KBM-7 (cell line): ENCODE data around the gene SLC25A39.

Experiments
- DNase-seq: peaks from one replicate; pipeline ENCODE4 v3.0.0-alpha.2; 2015
- in situ Hi-C: fragments of 300-500 bp; cut with MboI; formaldehyde crosslinking; loops from 2 replicates; pipeline ENCODE4 v1.14.3; 2020; ENCODE audit warnings: low sequenced_read_pairs, low pct_unique_long_range_greater_than_20kb, mixed read lengths

The SLC25A39 gene

DNA sequence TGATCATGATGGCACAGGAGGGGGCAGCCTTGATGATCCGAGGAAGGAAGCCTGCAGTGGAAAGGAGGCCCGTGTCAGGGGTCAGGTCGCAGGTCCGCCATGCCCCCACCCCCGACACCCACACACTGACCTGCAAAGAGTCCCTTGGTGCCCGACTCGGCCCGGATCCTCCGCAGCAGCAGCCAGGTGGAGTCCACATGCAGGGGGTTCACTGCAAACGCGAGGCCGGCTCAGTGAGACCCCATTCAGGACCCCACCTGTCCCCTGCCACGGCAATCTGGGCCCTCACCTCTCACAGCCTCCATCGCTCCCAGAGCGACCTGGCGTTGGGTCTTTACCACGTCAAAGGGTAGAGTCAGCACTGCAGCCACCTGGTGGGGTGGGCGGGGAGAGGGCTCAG lies 4.6 kb downstream of the SLC25A39 start:
- no peak for DNase-seq
- in situ Hi-C loops = loop anchor here (10.0 kb wide), 1 partner anchor 105 kb away; the partner anchor contains the start of gene UBTF

DNA sequence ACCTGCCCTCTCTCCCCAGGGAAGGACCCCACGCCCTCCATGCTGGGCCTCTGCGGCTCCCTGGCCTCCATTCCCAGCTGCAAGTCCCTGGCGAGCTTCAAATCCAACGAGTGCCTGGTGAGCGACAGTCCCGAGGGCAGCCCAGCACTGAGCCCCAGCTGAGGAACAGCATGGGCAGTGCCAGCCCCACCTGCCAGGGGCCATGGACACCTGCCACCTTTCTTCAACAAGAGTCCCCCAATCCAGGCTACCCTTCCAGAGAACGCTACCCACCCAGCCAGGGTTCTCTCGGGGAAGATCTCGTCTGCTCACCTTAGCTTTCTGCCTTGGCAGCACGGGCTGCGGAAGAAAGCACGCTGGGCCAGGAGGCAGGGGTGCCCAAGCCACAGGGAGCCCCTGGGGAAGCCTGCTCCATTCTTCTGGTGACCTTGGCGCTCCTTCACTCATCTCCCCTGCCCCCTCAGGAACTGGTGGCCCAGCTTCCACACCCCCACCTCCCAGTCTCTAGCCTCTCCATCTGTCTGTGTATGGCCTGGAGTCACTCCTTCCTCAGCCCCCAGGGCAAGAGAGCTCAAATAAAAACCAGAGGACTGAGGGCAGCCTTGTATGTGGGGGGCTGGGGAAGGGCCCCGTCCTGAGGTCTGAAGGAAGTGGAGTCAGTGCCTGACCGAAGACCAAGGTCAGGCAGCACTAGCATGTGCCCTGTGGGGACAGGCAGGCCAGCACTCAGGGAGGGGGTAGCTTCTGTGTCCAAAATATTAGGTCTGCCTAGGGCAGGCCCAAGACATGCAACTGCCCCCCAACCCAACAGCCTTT lies 6.3 kb downstream of the SLC25A39 start:
- no peak for DNase-seq
- in situ Hi-C loops = no loop called here

DNA sequence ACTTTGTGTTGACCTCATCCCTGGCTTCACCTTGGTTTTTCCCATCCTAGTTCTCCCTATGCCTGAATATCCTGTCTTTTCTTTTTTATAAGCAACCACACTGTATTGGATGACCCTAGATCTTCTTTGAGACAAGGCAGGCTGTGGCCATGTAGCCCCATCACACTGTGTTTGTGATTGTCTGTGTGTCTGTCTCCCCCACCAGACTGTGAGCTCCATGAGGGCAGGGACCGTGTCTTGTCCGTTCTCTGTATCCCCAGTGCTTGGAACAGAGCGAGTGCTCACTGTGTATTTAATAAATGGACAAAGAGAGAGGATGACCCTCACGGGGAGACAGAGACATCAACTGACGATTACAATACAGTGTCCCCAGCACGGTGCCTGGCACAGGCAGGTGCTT lies 7.1 kb downstream of the SLC25A39 start:
- in situ Hi-C loops = no loop called here

DNA sequence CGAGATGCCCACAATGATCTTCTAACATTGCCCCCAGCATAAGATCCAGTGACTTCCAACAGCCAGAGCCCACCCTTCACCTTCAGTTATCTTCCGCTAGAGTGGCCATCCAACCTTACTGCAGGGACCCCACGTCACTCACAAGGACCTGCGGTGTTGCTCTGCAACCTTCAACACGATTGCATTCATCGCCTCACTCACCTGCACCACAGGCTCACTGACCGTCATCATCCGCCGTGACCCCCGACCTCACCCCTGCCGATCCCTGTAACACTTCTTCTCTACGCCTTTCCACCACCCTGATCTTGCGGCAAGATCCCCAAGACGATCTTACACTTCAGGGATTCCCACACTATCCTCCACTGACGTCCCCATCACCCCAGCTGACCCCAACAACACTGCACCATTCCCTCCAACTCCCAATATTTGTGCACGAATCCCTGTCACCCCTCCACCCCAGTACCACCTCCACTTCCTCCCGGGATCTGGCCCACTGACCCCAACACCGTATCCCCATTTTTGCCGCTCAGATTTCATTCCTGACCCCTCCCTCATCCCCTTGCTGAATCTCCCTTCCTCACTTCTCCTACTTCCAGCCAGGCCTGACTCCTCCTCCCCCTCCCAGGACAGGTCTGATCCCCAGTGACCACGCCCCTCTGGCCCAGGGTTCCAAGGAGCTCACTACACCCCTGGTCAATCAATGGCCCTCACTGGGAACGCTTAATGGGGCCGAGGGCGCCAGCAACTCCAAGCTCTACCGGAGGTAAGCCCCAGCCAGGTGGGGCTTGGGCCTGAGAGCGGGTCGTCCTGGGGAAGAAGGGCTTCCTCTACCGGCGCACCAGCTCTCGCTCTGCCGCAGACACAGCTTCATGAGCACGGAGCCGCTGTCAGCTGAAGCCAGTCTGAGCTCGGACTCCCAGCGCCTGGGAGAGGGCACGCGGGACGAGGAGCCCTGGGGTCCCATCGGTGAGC lies 8.6 kb downstream of the SLC25A39 start:
- DNase-seq = no peak
- in situ Hi-C loops = no loop called here

More for the DNA sequence above, 7.1 kb downstream of the SLC25A39 start:
- no peak for DNase-seq

DNA sequence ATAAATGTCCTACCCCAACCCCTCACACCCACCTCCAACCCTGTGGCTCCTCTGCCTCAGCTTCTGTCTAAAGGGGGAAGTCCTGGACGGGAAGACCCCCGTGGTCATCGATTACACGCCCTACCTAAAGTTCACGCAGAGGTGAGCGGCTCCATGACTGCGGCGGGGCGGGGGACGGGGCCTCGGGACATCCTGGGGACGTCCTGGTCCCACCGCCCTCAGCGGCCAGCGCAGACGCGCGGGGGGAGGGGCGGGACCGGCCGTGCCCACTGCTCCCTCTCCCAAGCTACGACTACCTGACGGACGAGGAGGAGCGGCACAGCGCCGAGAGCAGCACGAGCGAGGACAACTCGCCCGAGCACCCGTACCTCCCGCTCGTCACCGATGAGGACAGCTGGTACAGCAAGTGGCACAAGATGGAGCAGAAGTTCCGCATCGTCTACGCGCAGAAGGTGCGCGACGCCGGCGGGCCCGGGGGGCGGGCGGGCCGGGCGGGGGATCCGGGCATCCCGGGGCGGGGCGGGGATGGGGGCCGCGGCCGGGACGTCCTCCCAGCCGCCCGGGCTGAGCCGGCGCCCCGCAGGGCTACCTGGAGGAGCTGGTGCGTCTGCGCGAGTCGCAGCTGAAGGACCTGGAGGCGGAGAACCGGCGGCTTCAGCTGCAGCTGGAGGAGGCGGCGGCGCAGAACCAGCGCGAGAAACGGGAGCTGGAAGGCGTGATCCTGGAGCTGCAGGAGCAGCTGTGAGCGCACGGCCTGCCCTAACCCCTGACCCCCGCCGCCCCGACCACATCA lies 9.6 kb downstream of the SLC25A39 start:
- in situ Hi-C loops = no loop called here
- DNase-seq = no peak

DNA sequence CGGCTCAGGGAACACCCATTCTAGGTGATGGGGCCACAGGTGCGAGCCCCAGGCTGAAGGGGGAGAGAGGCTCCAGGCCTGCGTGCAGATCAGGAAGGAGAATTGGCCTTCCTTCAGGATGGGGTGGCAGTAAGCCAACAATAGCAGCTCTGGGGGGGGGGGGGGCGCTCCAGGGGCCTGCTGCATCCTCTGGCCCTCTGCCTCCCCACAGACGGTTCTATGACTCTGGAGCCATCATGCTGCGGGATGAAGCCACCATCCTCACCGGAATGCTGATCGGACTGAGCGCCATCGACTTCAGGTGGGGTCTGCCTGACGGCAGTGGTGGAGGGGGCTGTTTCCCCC lies 10.1 kb downstream of the SLC25A39 start:
- no peak for DNase-seq
- in situ Hi-C loops = no loop called here

DNA sequence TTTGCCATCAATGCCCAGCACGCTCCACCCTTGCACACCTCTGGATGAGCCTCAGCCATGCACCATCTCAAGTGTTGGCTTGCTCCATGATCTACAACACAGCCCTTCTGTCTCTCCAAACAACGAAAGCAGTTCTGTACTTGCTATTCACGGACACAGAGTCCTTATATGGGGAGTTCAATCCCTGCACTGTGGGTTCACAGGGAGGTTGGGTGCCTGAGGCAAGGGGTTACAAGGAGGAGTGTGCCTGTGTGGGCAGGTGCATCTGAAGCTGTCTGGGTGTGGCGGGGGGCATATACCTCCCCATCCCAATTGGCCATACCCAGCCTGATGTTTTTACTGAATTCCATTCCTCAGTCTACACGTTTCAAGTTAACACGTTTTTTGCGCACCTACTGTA lies 10.6 kb downstream of the SLC25A39 start:
- in situ Hi-C loops = no loop called here
- no peak for DNase-seq

DNA sequence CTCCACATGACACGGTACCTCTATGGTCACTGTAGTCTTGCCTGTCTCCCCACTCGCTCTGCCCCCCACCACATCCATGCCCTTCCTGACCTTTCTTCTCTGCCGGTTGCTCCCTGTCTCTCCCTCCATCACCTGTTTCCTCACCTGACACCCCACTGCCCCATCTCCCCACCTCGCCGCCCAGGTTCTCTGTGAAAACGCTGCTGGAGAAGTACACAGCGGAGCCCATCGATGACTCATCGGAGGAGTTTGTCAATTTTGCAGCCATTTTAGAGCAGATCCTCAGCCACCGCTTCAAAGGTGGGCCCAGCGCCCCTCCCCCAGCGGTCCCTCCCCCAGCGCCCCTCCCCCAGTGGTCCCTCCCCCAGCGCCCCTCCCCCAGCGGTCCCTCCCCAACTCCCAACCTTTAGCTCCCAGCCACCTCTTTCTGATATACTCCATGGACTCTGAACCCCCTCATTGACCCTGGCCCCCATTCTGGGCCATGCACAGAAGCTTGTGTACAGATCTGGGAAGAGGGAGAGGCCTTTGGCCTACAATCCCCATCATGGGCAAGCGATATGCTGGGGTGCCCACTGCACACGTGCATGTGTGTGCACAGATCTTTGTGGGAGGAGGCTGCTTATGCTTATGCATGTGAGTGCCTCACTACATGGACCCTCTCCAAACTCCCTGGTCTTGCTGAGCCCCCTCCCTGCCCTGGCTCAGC lies 12.1 kb downstream of the SLC25A39 start:
- in situ Hi-C loops = no loop called here
- DNase-seq = no peak

DNA sequence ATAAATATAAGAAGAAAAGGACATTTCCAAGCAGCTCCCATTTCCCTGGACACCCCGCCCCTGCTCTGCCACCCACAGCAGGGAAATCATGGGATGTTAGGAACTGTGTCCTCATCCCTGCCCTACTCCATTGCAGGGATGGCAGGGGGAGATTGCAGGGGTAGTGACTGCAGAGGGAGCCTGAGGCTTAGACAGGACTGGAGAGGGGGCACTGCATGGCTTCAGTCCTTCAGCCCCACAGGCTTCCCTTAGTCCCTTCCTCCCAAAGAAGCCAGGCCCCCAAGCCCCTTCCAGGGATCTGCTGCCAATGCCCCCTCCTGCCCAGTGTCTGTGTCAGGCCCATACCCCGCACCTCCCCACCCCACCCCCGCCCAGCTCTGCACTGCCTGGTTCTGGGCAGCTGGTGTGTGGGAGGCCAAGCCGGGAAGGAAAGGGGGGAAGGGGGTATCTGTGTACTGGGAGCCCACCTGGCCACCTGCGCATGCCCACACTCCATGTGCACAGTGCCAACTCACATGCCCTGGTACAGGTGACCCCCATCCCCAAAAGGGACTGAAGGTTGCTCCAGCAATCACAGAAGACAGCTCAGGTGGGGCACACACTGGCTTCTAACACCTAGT lies 13.0 kb downstream of the SLC25A39 start:
- no peak for DNase-seq

DNA sequence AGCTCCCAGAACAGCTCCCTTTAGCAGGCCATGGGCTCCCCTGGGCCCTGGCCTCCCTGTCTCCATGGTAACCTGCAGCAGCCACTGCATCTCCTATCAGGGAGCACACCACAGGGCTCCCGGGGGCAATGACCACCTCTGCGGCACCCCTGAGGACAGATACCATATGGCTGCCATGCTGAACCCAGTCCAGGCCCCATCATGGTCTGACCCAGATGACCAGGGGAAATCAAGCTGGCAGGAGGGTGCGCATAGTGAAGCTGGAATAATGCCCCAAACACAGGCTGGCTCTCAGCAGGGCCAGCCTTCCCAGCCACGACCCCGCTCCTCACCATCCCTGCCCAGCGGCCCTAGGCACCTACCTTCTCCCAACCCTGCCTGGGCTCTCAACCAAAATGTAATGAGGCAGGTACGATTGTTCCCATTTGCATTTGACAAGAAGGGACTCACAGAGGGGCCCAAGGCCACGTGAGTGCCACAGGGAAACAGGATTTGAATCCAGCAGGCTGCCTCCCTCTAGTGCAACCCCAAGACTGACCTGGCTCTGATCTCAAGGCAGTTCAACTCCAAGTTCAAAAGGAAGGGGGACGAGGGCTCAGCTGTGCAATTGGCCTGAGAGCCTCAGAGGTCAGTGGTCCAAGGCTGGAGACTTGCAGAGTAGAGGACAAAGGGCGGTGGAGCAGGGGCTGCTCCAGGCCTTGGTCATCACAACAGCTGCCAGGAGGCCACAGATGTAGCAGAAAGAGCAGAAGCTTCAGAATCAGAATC lies 13.8 kb downstream of the SLC25A39 start:
- DNase-seq = no peak
- in situ Hi-C loops = no loop called here

More for the DNA sequence above, 13.0 kb downstream of the SLC25A39 start:
- in situ Hi-C loops = no loop called here

DNA sequence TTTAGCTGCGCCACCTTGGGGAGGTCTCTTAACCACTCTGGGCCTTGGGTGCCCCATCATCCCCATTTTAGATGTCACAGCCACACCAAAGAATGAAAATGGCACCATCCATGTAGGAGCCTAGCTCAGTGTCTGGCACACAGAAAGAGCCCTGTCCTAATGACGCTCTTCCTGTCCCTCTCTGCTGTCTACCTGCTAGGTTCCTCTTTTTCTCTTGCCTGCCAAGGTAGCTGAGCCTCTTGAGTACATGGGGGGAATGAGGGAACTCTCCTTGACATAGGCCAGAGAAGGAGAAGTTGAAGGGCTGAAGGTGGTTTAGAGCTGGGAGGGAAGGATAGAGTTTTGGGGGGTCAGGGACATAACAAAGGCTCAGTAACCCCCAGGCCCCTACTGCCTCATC lies 14.4 kb downstream of the SLC25A39 start:
- DNase-seq = peak; percentile 65
- in situ Hi-C loops = no loop called here

DNA sequence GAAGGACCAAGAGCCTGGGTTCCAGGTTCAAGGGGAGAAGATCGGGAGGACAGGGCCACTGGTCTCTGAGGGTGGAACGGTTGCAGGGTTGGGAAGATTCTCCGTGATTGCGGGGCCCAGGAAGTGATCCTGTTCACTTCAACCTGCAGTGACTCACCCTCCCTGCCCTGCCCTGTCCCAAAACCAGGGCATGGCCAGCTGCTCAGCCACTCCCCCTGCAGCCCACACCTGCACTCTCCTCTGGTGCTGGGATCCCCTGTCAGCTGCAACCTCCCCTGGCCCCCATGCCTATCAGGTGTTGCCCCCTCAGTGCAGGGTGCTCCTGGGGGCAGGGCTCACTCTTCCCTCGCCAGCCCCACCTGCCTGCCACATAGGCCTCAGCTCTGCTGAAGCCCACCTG lies 15.2 kb downstream of the SLC25A39 start:
- in situ Hi-C loops = no loop called here
- DNase-seq = no peak

DNA sequence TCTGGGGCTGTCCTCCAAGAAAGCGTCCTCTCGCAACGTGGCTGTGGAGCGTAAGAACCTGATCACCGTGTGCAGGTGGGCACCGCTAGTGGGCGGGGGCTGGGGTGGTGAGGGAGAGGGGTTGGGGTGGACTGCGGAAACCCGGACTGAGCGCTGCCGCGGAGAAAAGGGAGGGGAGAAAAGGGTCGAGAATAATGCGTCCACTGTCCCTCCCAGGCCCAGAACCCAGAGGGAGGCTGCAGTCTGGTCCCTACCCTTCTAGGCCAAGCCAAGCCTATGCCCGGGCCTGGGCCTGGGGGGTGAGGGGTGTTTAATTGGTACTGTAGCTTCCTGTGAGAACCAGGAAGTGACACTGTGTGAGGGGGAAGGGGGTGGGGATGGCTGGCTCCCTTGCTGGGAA lies 15.8 kb downstream of the SLC25A39 start:
- in situ Hi-C loops = no loop called here
- no peak for DNase-seq

DNA sequence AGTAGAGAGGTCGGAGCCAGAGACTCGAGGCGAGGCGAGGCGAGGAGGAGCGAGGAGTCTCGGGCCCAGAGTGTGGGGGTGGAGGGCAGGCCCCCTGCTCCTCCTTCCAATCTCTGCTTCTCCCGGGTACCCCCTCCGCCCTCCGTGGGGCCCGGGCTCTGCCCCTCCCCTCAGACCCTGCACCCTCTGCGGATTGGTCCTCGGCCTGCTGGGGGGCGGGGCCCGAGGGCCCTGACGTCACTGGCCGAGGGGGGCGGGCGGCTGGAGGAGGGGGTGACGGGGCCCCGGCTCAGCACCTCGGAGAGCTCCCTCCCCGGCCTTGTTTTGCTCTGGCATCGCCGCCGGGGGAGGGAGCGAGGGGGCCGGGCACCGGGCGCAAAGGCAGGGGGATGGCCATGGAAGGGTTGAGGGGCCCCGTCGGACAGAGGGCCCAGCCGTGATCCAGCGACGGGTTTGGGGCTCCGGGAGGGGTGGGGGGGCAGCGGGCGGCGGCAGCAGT lies 16.3 kb downstream of the SLC25A39 start, which contains the start of gene RUNDC3A:
Gene RUNDC3A, plus strand, starts transcription at position 282 of the 499 bp plus-strand sequence. CDS start 232 bp downstream, outside the sequence.
- DNase-seq = peak; percentile 58
- in situ Hi-C loops = no loop called here

DNA sequence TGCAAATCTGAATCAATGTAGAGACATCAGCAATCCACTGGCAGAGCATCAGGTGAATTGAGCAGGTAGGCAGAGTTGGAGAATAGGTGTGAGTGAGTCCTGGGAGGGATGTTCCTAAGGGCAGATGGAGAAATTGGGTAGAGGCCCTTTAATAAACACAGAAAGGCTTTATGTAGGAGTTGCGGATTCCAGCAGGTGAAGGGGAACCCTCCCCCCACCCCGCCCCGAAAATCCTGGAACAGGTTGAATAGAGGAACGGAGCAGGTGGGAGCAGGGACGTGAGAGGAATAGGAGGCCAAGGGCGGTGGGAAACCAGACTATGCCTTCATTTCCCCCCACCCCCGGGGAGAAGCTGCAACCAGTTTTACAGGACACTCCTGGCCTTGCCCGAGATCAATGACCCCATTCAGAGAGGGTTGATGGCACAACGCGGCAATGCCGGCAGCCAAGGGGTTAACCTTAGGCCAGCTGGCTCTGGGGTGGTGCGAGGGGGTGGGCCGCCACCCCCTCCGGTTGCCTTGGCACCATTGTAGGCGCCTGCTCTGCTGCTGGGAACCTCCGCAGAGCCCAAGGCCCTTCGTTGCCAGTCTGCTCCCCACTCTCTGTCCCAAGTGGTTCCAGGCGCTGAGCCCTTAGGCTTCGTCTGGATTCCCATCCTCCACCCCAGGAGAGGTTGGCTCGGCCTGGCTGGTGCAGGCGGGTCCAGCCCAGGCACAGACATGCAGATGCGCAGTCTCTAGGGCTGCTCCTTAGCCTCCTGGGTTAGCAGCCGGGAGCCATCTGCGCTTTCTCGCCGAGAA lies 17.0 kb downstream of the SLC25A39 start:
- no peak for DNase-seq
- in situ Hi-C loops = no loop called here

DNA sequence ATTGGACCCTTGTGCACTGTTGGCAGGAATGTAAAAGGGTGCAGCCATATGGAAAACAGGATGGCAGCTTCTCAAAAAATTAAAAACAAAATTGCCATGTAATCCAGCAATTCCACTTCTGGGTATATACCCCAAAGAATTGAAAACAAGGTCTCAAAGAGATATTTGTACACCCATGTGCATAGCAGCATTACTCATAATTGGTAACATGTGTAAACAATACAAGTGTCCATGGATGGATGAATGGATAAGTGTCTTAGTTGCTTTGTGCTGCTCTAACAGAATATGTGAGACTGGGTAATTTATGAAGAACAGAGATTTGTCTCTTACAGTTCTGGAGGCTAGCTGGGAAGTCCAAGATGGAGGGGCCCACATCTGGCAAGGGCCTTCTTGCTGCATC lies 20.0 kb downstream of the SLC25A39 start:
- in situ Hi-C loops = no loop called here
- DNase-seq = no peak

DNA sequence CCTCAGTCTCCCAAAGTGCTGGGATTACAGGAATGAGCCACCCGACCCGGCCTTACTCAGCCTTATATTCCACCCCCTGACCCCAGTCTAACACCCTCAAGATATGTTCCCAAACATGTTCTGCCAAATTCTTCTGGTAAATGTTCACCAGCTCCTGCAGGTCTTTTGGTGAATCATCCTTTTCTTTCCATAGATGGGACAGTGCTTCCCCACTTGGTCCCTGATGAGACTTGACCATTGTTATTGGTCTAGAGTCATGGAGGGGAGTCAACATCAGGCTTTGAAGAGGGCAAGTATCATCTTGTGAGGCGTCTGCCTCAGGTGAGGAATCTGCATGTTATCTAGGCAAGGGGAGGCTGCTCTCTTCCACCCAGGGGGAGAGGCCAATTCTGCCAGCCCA lies 26.6 kb downstream of the SLC25A39 start:
- in situ Hi-C loops = no loop called here
- no peak for DNase-seq
